Measurements from ENCODE around the gene PLPP7.
"Not testable (repeated sequence)": the region's sequence is repeated elsewhere in the genome, so short reads cannot be mapped to it uniquely, and the experiment has no call there.

PLPP7 gene

GRCh38 chr9:131307974-131308373 lies 18.5 kb downstream of the PLPP7 start:
- DNase-seq, result no peak

DNA sequence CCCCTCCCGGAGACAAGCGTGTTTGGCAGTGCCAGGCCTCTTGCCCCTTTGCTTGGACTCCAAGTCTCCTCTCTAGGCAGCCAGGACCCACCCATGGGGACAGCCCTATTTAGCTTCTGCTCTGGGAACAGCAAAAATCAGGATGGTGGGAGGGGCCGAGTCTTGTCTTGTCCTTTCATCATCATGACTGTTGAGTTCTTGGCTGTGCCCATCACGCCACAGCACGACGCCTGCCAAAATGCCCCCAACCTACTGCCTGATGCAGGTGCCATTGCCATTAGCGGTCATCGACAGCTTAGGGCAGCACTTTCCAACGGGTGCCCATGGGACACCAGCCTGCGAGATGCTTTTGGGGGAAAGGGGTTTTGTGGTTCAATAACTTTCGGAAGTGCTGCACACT lies 18.9 kb downstream of the PLPP7 start:
- no peak for DNase-seq

- no peak for DNase-seq
Measured at GRCh38 chr9:131308906-131309529, 19.5 kb downstream of the PLPP7 start.

DNA sequence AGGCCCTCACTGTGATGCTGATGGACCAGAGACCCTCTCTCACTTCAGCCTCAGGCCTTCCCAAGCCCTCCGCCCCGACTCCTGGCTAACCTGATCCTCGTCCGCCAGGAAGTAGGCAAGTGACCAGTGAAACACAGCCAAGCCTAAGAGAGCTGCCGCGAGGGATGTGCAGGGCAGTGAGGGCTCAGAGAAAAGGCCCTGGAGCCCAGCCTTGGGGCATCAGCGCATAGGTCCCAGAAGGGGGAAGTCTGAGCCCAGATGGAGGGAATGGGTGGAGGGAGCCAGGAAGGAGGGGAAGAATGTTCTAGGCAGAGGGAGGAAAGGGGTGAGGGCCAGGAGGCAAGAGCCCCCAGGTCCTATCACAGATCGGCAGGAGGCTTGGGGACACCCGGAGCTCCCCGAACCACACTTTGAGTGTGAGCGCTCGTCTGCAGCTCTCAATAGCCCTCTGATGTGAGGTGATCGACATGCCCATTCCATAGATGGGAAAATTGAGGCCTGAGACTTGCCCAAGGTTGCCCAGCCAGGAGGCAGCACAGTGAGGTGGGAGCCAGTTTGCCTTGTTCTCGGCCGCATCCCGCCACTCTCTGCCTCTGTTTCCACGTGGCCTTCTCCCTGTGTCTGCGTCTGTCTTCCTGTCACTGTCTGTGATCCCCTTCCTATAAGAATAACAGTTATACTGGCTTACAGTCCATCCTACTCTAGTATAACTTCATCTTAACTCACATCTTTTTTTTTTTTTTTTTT lies 20.2 kb downstream of the PLPP7 start:
- no peak for DNase-seq

- DNase-seq, result peak; percentile 32
Measured at GRCh38 chr9:131310833-131311554, 21.5 kb downstream of the PLPP7 start.

DNA sequence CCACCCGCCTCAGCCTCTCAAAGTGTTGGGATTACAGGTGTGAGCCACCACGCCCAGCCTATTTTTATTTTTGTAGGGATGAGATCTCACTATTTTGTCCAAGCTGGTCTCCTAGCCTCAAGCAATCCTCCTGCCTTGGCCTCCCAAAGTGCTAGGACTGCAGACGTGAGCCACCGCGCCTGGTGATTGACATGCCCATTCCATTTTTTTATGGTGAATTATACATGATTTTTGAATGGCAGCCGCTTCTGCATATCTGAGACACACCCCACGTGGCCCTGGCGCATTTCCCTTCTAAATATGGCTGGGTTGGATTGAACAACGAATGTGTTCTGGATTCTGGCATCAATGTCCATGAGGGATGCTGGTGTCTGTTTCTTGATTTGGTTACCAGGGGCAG lies 22.7 kb downstream of the PLPP7 start:
- no peak for DNase-seq

GRCh38 chr9:131312822-131313770 lies 23.6 kb downstream of the PLPP7 start:
- no peak for DNase-seq

DNA sequence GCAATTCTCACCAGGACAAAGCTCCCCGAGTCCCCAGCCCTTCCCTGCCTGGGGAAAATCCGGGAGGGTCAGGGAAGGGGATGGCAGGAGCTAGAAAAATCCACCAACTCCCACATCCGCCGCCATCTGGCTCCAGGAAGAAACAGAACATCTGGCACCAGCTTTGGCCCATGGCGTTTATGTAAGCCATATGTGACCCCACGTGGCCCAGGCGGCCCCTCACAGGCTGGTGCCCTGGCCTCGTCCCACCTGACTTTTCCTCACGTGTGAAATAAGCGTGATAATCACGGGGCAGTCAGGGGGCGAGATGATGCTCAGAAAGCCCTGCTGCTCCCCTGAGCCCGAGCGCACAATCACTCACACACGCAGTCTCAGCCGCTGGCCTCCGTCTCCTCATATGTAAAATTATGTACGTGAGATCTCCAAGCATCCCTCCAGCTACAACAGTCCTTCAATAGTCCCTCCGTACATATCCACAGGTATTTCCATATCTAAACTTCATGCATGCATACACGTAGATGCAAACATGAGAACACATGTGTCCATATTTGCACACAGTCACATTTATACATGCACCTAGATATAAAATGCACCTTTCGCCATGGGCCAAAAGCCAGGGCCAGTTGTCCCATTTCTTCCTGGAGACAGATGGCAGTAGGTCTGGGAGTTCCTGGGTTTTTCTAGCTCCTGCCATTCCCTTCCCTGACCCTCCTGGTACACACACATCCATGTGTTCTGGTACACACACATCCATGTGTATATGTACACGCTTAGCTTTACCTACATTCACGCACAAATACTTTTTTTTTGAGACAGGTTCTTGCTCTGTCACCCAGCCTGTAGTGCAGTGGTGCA lies 28.9 kb downstream of the PLPP7 start:
- no peak for DNase-seq

- DNase-seq, result no peak
Measured at GRCh38 chr9:131319486-131319885, 30.0 kb downstream of the PLPP7 start.

DNA sequence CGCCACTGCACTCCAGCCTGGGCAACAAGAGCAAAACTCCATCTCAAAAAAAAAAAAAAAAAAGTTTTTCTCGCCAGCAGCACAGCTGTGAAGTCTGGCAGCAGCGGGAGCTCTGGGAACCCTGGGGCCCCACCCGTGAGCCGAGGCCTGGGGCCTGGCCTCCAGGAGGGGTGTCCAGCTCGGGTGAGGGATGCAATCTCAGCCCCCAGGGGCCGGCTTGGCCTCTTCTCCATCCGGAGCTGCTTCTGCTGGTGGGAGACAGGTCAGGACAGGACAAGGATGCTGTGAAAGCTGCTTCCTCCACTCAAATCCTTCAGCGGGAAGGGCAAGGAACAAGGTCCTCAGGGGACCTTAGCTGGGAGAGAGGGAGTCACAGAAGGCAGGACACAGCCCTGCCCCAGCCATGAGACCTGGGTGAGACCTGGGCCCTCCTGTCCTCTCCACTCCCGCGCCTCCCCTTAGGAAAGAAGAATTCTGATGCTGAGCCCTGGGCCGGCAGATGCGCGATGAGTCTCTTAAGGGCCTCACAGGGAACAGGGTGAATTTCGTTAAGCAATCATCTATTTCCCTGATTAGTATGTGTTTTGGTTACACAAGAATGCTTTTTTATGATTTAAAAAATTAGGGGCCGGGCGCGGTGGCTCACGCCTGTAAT lies 30.6 kb downstream of the PLPP7 start:
- no peak for DNase-seq

DNA sequence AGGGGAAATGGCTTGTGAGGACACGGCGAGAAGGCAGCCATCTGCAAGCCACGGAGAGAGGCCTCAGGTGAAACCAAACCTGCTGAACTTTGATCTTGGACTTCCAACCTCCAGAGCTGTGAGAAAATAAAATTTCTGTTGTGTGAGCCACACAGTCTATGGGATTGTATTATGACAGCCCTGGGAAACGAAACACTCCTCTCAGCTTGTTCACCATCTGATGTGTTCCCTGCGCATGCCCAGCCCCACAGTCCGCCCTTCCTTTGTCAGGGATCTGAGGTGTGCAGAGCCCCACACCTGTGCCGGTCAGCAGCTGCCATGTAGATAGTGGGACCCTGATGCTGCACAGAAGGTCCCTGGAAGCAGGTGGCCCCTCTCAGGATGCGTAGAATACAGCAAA lies 34.1 kb downstream of the PLPP7 start:
- DNase-seq, result no peak

DNA sequence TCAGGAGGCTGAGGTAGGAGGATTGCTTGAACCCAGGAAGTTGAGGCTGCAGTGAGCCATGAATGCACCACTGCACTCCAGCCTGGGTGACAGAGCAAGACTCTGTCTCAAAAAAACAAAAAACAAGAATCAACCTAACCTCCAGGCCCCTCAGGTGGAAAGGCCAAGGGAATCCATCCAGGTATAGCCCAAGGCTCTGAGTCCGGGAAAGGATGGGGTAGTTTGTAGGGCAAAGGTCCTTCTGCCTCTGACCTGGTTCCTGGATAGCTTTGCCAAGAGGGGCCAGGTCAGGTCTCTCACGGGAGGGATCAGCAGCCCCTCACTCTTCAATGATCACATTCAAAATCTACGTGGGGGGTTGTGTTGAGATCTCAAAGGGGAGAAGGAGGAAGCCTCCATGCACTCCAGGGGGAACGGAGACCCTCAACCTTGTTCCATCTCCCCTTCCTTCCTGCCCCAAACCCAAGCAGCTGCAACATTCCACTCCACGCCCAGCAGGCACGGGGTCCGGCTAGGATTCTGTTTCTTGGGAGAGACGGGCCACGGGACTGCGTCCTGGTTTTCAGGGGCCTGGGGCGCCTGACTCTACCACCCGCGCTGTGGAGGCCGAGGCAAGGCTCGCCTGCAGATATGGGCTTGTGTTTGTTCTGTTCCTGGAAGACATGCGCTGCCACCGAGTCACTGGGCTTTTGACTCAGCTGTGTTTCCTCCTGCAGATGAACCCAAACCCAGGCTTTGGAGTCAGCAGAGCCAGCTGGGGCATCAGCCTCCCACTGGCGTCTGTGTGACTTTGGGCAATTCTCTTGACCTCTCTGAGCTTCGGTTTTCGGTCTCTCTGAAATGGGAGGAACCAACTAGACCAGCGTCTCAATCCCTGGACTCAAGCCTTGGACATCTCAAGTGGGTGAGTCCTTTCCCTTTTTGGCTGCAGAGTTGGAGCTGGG lies 35.5 kb downstream of the PLPP7 start:
- DNase-seq, result no peak

GRCh38 chr9:131329241-131329641 lies 39.7 kb downstream of the PLPP7 start:
- no peak for DNase-seq

GRCh38 chr9:131330814-131331600 lies 41.5 kb downstream of the PLPP7 start:
- no peak for DNase-seq

GRCh38 chr9:131331996-131332395 lies 42.5 kb downstream of the PLPP7 start:
- DNase-seq, result not testable (repeated sequence)

DNA sequence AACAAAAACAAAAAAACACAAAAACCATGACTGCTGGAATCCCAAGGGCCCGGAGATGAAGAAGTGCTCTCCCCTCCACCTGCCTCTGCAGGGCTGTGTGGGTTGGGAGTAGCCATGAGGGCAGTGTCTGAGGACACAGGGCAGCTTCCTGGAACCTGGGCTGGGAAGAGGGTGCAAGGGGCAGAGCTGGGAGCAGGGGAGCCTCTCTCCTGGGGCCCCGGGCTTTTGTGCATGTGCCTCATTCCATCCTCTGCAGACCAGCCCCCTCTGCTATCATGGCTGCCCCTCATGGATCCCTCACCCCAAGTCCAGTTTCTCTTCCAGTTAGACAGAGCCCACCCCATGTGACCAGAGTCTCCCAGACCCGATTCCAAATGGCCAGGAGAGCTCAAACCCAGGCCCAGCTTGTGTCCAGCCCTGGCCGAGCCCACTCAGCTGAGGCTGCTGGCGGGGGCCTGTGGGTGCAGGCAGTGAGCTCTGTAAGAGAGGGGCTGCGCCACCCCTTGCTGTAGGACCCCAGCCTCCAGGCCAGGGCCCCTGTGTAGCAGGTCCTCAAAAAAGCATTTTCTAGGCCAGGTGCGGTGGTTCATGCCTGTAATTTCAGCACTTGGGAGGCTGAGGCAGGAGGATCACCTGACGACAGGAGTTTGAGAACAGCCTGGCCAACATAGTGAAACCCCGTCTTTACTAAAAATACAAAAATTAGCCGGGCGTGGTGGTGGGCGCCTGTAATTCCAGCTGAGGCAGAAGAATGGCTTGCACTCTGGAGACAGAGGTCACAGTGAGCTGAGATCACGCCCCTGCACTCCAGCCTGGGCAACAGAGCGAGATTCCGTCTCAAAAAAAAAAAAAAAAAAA lies 44.5 kb downstream of the PLPP7 start:
- no peak for DNase-seq

GRCh38 chr9:131334629-131335367 lies 45.3 kb downstream of the PLPP7 start:
- DNase-seq, result no peak

- no peak for DNase-seq
Measured at GRCh38 chr9:131335368-131335755, 45.8 kb downstream of the PLPP7 start.
